Glomerular endothelial cell (primary cell): Measurements from ENCODE around the gene SLC25A12. TPM values are rescaled to one million over a fixed set of nuclear protein-coding genes. Genes with fewer than 3 reads are reported as not detected.

Source experiments
- DNase-seq: peaks from one replicate; pipeline ENCODE4 v3.0.0-alpha.2; 2011; ENCODE audit warnings: low read depth, low spot score; ENCODE audit errors: extremely low read depth
- total RNA-seq: library from RNA; depleted of rRNA; stranded (reverse); fragments of >200 nt; gene quantifications from 2 replicates; pipeline ENCODE4 v1.2.3, GENCODE V29; 2015

Gene SLC25A12
- total RNA-seq, 1 donor from 2014 or later, result 11.7 TPM

DNA sequence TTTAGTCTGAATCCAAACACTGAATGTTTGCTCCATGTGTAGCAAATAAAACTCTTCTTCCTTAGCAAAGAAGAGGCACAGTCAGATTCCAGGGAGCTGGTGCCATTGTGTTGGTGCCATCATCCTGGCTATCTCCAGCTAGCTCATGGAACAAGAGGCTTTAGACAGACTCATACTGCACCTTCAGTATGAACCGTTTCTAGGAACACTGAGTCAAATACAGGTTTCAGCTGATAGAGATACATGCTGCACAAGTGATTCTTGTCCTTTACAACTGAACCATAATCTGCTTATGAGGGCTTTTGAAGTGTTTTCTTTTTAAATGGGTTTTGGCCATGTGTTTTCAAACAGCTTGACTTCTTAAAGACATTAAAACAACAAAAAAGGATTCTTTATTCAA, 148.9 kb downstream of the SLC25A12 start:
- DNase-seq, result no peak

DNA sequence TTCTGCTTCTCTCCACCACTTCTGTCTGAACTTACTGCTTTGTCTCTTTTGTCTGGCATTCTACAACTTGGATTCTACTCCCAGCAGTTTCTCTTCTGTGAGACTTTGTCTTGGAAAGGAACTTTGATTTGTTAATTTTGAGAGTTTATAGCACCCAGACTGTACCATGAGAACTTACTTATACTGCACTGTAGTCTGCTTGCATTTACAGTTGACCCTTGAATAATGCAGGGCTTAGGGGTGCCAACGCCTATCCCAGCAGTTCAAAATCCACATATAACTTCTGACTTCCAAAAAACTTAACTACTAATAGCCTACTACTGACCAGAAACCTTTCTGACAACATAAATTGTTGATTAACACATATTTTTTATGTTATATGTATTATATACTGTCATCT, 151.3 kb downstream of the SLC25A12 start:
- no peak for DNase-seq

- DNase-seq, result no peak
Observed at GRCh38 chr2:171741189-171741588, 152.9 kb downstream of the SLC25A12 start.

- no peak for DNase-seq
Observed at GRCh38 chr2:171735991-171736710, 157.9 kb downstream of the SLC25A12 start.

Other genes starting within 250 kb of the SLC25A12 start
- gene DYNC1I2, start 206.8 kb downstream of the SLC25A12 start, total RNA-seq, result 159 and 174 TPM in 2 replicates
- gene HAT1, start 28.2 kb upstream of the SLC25A12 start, total RNA-seq, result 31.1 and 37.2 TPM in 2 replicates
- 2.4 and 2.5 TPM in 2 replicates for gene METAP1D, start 105.7 kb upstream of the SLC25A12 start, total RNA-seq
- gene DLX1, start 191.3 kb upstream of the SLC25A12 start, total RNA-seq, result 0.34 TPM in 1 of 2 replicates, not detected in the other
- 0.41 TPM in 1 of 2 replicates, not detected in the other for gene DLX2, start 208.7 kb upstream of the SLC25A12 start, total RNA-seq